ENCODE measurements around the gene CIBAR2.

Gene CIBAR2

DNA sequence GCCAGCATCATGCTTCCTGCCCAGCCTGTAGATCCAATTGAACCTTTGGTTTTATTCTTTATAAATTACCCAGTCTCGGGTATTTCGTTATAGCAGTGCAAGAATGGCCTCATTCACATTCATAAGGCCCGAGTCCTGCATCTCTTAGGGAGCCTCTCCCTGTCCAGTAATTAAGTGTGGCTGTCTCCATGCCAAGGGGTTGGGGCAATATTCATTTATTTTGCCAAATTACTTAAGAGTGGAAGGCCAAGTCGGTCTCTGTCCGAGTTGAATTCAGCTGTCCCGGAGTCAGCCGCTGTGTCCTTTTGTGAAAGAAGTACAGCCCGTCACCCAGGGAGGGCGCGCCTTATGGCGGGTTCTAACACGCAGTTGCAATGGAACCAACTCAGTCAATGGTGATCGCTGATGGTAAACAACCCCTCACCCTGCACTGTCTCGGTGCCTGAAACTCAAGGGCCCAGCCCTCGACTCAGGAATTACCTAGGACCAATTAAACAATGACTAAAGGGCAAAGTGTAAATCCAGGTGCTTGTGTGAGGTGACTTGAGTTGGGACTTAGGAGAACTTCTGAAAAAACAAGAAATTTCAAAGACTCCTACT, 62.5 kb downstream of the CIBAR2 start:
- H3K4me3 ChIP-seq (ENCODE audit: low read depth, low read length), result no peak overlapping the region
- no peak for DNase-seq (ENCODE audit: low read depth)
- TF ChIP-seq, protein P1, sequence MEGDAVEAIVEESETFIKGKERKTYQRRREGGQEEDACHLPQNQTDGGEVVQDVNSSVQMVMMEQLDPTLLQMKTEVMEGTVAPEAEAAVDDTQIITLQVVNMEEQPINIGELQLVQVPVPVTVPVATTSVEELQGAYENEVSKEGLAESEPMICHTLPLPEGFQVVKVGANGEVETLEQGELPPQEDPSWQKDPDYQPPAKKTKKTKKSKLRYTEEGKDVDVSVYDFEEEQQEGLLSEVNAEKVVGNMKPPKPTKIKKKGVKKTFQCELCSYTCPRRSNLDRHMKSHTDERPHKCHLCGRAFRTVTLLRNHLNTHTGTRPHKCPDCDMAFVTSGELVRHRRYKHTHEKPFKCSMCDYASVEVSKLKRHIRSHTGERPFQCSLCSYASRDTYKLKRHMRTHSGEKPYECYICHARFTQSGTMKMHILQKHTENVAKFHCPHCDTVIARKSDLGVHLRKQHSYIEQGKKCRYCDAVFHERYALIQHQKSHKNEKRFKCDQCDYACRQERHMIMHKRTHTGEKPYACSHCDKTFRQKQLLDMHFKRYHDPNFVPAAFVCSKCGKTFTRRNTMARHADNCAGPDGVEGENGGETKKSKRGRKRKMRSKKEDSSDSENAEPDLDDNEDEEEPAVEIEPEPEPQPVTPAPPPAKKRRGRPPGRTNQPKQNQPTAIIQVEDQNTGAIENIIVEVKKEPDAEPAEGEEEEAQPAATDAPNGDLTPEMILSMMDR (IDR thresholded peaks at IDR 0.05; ENCODE audit: insufficient read depth, low read depth, low read length, missing control alignments), result no peak

GRCh38 chr16:85048921-85049562, 63.2 kb downstream of the CIBAR2 start:
- TF ChIP-seq, protein P1 (IDR thresholded peaks at IDR 0.05; ENCODE audit: insufficient read depth, low read depth, low read length, missing control alignments), result no peak
- no peak overlapping the region for H3K4me3 ChIP-seq (ENCODE audit: low read depth, low read length)
- no peak for DNase-seq (ENCODE audit: low read depth)

Data from GM12865 (cell line).